H1 (cell line): ENCODE measurements around the gene KSR2. TPM values are rescaled to one million over a fixed set of nuclear protein-coding genes. Genes with fewer than 3 reads are reported as not detected.

Source experiments
- CTCF ChIA-PET: fragments of 300-600 bp; sonication (Branson Sonifier 250); formaldehyde crosslinking; loops from one replicate; lab custom pipeline; 2021; ENCODE audit not compliant: partially characterized antibody; lab: Charles Lee
- POLR2A ChIA-PET: fragments of 300-600 bp; sonication (Branson Sonifier 250); formaldehyde crosslinking; loops from one replicate; lab custom pipeline; 2021; ENCODE audit warnings: inconsistent platforms; ENCODE audit not compliant: partially characterized antibody; lab: Charles Lee
- DNase-seq, 2 experiments: peaks; one replicate each; pipeline versions ENCODE4 v3.0.0 to v3.0.0-alpha.2; 2010 to 2022; ENCODE audit warnings: low spot score in 2 of 2, low read depth in 1 of 2, mixed read lengths in 1 of 2
- FAIRE-seq: peaks from 2 replicates; lab custom pipeline; 2011; peaks lifted over from hg19 to GRCh38; lab: Jason Lieb, UNC
- H2AFZ ChIP-seq: 2 replicates; pipeline ENCODE4 v1.8.1; 2012; ENCODE audit warnings: low read length, inconsistent platforms
- H2AK5ac ChIP-seq: 2 replicates; pipeline ENCODE4 v1.6.1; 2013; ENCODE audit warnings: low read depth, low read length
- H2BK120ac ChIP-seq: replicated peaks from 2 replicates; pipeline ENCODE3; 2013; ENCODE audit warnings: low read depth, low read length, inconsistent platforms
- H2BK12ac ChIP-seq: 2 replicates; pipeline ENCODE4 v1.6.1; 2013; ENCODE audit warnings: low read depth, low read length
- H2BK15ac ChIP-seq: 2 replicates; pipeline ENCODE4 v1.6.1; 2013; ENCODE audit warnings: low read length
- H2BK20ac ChIP-seq: 2 replicates; pipeline ENCODE4 v1.6.1; 2013; ENCODE audit warnings: low read length
- H2BK5ac ChIP-seq: 2 replicates; pipeline ENCODE4 v1.6.1; 2013; ENCODE audit warnings: low read depth, low read length
- H3K14ac ChIP-seq: 2 replicates; pipeline ENCODE4 v1.6.1; 2013; ENCODE audit warnings: inconsistent platforms; ENCODE audit not compliant: insufficient read length
- H3K18ac ChIP-seq: 2 replicates; pipeline ENCODE4 v1.6.1; 2013; ENCODE audit warnings: low read length; ENCODE audit errors: extremely low read depth
- H3K23ac ChIP-seq: 2 replicates; pipeline ENCODE4 v1.6.1; 2013; ENCODE audit warnings: inconsistent platforms; ENCODE audit not compliant: insufficient read length
- H3K23me2 ChIP-seq: 2 replicates; pipeline ENCODE4 v1.6.1; 2013; ENCODE audit warnings: low read depth, low read length
- H3K27ac ChIP-seq: 2 replicates; pipeline ENCODE4 v1.6.1; 2011; ENCODE audit warnings: low read depth, low read length, inconsistent platforms
- H3K27me3 ChIP-seq, 4 experiments: replicated peaks in 1 of 4; 1 replicate in 1 of 4; 2 replicates in 3 of 4; pipeline versions ENCODE4 v1.6.1 to v1.8.1; 2011 to 2013; ENCODE audit warnings: low read length in 3 of 4, mild to moderate bottlenecking in 3 of 4, inconsistent platforms in 2 of 4, mixed read lengths in 2 of 4, moderate library complexity in 1 of 4; ENCODE audit not compliant: control insufficient read depth in 3 of 4, insufficient read depth in 3 of 4; ENCODE audit errors: extremely low read depth in 1 of 4
- H3K36me3 ChIP-seq, 4 experiments: 2 replicates each; pipeline versions ENCODE4 v1.6.1 to v1.8.1; 2011 to 2013; ENCODE audit warnings: mild to moderate bottlenecking in 4 of 4, low read length in 3 of 4, moderate library complexity in 2 of 4, control low read depth in 1 of 4, inconsistent platforms in 1 of 4; ENCODE audit not compliant: insufficient read depth in 4 of 4, control insufficient read depth in 2 of 4
- H3K4ac ChIP-seq: replicated peaks from 2 replicates; pipeline ENCODE3; 2013; ENCODE audit warnings: low read length, low read depth, mixed read lengths, inconsistent platforms; ENCODE audit not compliant: insufficient read length
- H3K4me1 ChIP-seq, 4 experiments: replicated peaks in 1 of 4; 1 replicate in 1 of 4; 2 replicates in 3 of 4; pipeline versions ENCODE4 v1.6.1 to v1.8.1; 2011 to 2013; ENCODE audit warnings: low read length in 3 of 4, inconsistent platforms in 2 of 4, mixed read lengths in 1 of 4; ENCODE audit not compliant: insufficient read depth in 4 of 4, control insufficient read depth in 3 of 4
- H3K4me2 ChIP-seq, 2 experiments: 2 replicates each; pipeline versions ENCODE4 v1.6.1 to v1.8.1; 2011 to 2013; ENCODE audit warnings: low read depth in 2 of 2, low read length in 2 of 2, control low read depth in 1 of 2, inconsistent platforms in 1 of 2, mild to moderate bottlenecking in 1 of 2; ENCODE audit not compliant: insufficient read depth in 1 of 2
- H3K4me3 ChIP-seq, 4 experiments: fragments of 200-600, 300-600 bp in 1 of 4; sonication (generic), shearing (Covaris generic), sonication (Bioruptor Twin) in 1 of 4; 2 replicates each; pipeline versions ENCODE4 v1.5.1 to v1.8.1; 2011 to 2016; ENCODE audit warnings: low read length in 4 of 4, low read depth in 3 of 4, control low read depth in 2 of 4, inconsistent platforms in 2 of 4, mild to moderate bottlenecking in 2 of 4, mixed read lengths in 1 of 4, moderate library complexity in 1 of 4; ENCODE audit not compliant: insufficient read depth in 2 of 4; ENCODE audit errors: extremely low read depth in 1 of 4
- H3K56ac ChIP-seq: replicated peaks from 2 replicates; pipeline ENCODE3; 2013; ENCODE audit warnings: low read depth, mild to moderate bottlenecking, mixed read lengths, low read length, inconsistent platforms; ENCODE audit not compliant: insufficient read length
- H3K79me1 ChIP-seq: 2 replicates; pipeline ENCODE4 v1.6.1; 2013; ENCODE audit warnings: low read depth, low read length, control low read depth
- H3K79me2 ChIP-seq, 2 experiments: 2 replicates each; pipeline versions ENCODE4 v1.6.1 to v1.8.1; 2012 to 2013; ENCODE audit warnings: low read length in 2 of 2, mild to moderate bottlenecking in 2 of 2, inconsistent platforms in 1 of 2; ENCODE audit not compliant: insufficient read depth in 2 of 2, control insufficient read depth in 1 of 2
- H3K9ac ChIP-seq, 4 experiments: replicated peaks in 1 of 4; 1 replicate in 1 of 4; 2 replicates in 3 of 4; pipeline versions ENCODE4 v1.6.1 to v1.8.1; 2011 to 2013; ENCODE audit warnings: low read depth in 3 of 4, low read length in 3 of 4, control low read depth in 2 of 4, mild to moderate bottlenecking in 2 of 4, moderate library complexity in 2 of 4, inconsistent platforms in 1 of 4; ENCODE audit errors: extremely low read depth in 1 of 4
- H3K9me3 ChIP-seq, 2 experiments: 2 replicates each; pipeline versions ENCODE4 v1.6.1 to v1.8.1; 2012 to 2013; ENCODE audit warnings: mild to moderate bottlenecking in 2 of 2, moderate library complexity in 2 of 2, control low read depth in 1 of 2, inconsistent platforms in 1 of 2, low read depth in 1 of 2, low read length in 1 of 2, mixed read lengths in 1 of 2; ENCODE audit not compliant: insufficient read depth in 2 of 2
- H4K20me1 ChIP-seq, 2 experiments: replicated peaks in 1 of 2; 2 replicates each; pipeline versions ENCODE3 to v1.8.1; 2011 to 2013; ENCODE audit warnings: inconsistent platforms in 2 of 2, low read length in 2 of 2, mild to moderate bottlenecking in 1 of 2; ENCODE audit not compliant: insufficient read depth in 2 of 2, control insufficient read depth in 1 of 2
- H4K5ac ChIP-seq: 2 replicates; pipeline ENCODE4 v1.6.1; 2013; ENCODE audit warnings: low read length, low read depth, mixed read lengths, inconsistent platforms; ENCODE audit not compliant: insufficient read length
- H4K8ac ChIP-seq: 2 replicates; pipeline ENCODE4 v1.8.0; 2013; ENCODE audit warnings: mild to moderate bottlenecking, moderate library complexity, low read length, inconsistent platforms; ENCODE audit not compliant: insufficient read depth; ENCODE audit errors: extremely low read depth
- H4K91ac ChIP-seq: replicated peaks from 2 replicates; pipeline ENCODE3; 2013; ENCODE audit warnings: low read length, mixed read lengths, inconsistent platforms; ENCODE audit not compliant: insufficient read length
- BCL11A ChIP-seq, 2 experiments: IDR thresholded peaks; one replicate each; pipeline ENCODE4 v1.6.1; 2011; ENCODE audit warnings: low read depth in 2 of 2, low read length in 2 of 2, mild to moderate bottlenecking in 2 of 2
- CEBPB ChIP-seq: IDR thresholded peaks from 2 replicates; pipeline ENCODE4 v1.6.1; 2012; ENCODE audit warnings: low read depth, low read length
- EGR1 ChIP-seq: IDR thresholded peaks from 2 replicates; pipeline ENCODE4 v1.6.1; 2011; ENCODE audit warnings: low read depth, low read length, borderline replicate concordance
- EP300 ChIP-seq, 2 experiments: IDR thresholded peaks; 1 replicate in 1 of 2; 2 replicates in 1 of 2; pipeline ENCODE4 v1.6.1; 2011 to 2012; ENCODE audit warnings: low read depth in 2 of 2, low read length in 2 of 2, mild to moderate bottlenecking in 2 of 2, borderline replicate concordance in 1 of 2, inconsistent platforms in 1 of 2, moderate library complexity in 1 of 2
- HDAC2 ChIP-seq, 2 experiments: fragments of 300-600 bp in 1 of 2; sonication (generic) in 1 of 2; IDR thresholded peaks; 2 replicates each; pipeline ENCODE4 v1.6.1; 2011 to 2012; ENCODE audit warnings: low read depth in 2 of 2, low read length in 2 of 2, mild to moderate bottlenecking in 2 of 2, moderate library complexity in 2 of 2, borderline replicate concordance in 1 of 2, inconsistent platforms in 1 of 2
- JUN ChIP-seq: IDR thresholded peaks from 2 replicates; pipeline ENCODE4 v1.6.1; 2011; ENCODE audit warnings: low read depth, mild to moderate bottlenecking, improper control_type of control experiment, low read length
- KDM4A ChIP-seq: IDR thresholded peaks from one replicate; pipeline ENCODE4 v1.7.1; 2012; ENCODE audit warnings: low read depth, mild to moderate bottlenecking, moderate library complexity, low read length, inconsistent platforms; ENCODE audit not compliant: severe bottlenecking
- MAFK ChIP-seq: IDR thresholded peaks from 2 replicates; pipeline ENCODE4 v1.6.1; 2012; ENCODE audit warnings: low read depth, mild to moderate bottlenecking, improper control_type of control experiment, low read length
- POLR2AphosphoS5 ChIP-seq: IDR thresholded peaks from 2 replicates; pipeline ENCODE4 v1.6.1; 2011; ENCODE audit warnings: low read depth, low read length
- RAD21 ChIP-seq, 2 experiments: IDR thresholded peaks in 1 of 2; conservative IDR thresholded peaks in 1 of 2; 2 replicates each; pipeline ENCODE4 v1.6.1; 2011; ENCODE audit warnings: low read depth in 2 of 2, low read length in 2 of 2, improper control_type of control experiment in 1 of 2, inconsistent platforms in 1 of 2, mild to moderate bottlenecking in 1 of 2, moderate library complexity in 1 of 2
- RFX5 ChIP-seq: IDR thresholded peaks from 2 replicates; pipeline ENCODE4 v1.6.1; 2011; ENCODE audit warnings: low read depth, low read length, improper control_type of control experiment, borderline replicate concordance
- SAP30 ChIP-seq: fragments of 300-600 bp; sonication (generic); IDR thresholded peaks from 2 replicates; pipeline ENCODE4 v1.7.1; 2012; ENCODE audit warnings: low read length, moderate library complexity, mild to moderate bottlenecking, inconsistent platforms; ENCODE audit not compliant: insufficient read depth, insufficient replicate concordance
- SRF ChIP-seq: IDR thresholded peaks from 2 replicates; pipeline ENCODE4 v1.6.1; 2011; ENCODE audit warnings: mild to moderate bottlenecking, low read depth, low read length, moderate library complexity
- WGBS, 2 experiments: shearing (Covaris generic) in 1 of 2; methylation state at CpG; one replicate each; pipeline versions ENCODE4 v1.1.6 to v1.1.7; 2013 to 2015; ENCODE audit warnings: low lambda C conversion rate in 2 of 2, mixed read lengths in 2 of 2, inconsistent platforms in 1 of 2, low coverage in 1 of 2, missing lambda C conversion rate in 1 of 2; ENCODE audit not compliant: insufficient replicate concordance in 2 of 2, insufficient coverage in 1 of 2, insufficient read length in 1 of 2; ENCODE audit errors: extremely low coverage in 1 of 2, missing lambda C conversion rate in 1 of 2; 5-methylcytosine and 5-hydroxymethylcytosine counted together
- polyA plus RNA-seq, 7 experiments: library from polyadenylated mRNA; depleted of rRNA in 3 of 7; stranded (reverse) in 5 of 7; unstranded in 2 of 7; fragments of >200 nt in 5 of 7; fragments of 200-250 nt in 2 of 7; gene quantifications; 1 replicate in 5 of 7; 2 replicates in 1 of 7; 4 replicates in 1 of 7; pipeline versions ENCODE4 v1.2.1 to v1.2.3, GENCODE V29; 2011 to 2013; ENCODE audit warnings: missing spikeins in 2 of 7, mixed read lengths in 2 of 7
- total RNA-seq: library from RNA; stranded (reverse); fragmentation: NEBNext Ultra II Directional; extraction: Animal tissue kit (Norgen Biotek cat#: 25700); gene quantifications from 2 replicates; pipeline ENCODE4 v1.2.1, GENCODE V29; 2021

Gene KSR2
- total and polyA plus RNA-seq, 2 of the 8 experiments (the other 6 are each of a cell fraction or from before 2014, with no cell fraction given), result 0.74 to 2.2 TPM

DNA sequence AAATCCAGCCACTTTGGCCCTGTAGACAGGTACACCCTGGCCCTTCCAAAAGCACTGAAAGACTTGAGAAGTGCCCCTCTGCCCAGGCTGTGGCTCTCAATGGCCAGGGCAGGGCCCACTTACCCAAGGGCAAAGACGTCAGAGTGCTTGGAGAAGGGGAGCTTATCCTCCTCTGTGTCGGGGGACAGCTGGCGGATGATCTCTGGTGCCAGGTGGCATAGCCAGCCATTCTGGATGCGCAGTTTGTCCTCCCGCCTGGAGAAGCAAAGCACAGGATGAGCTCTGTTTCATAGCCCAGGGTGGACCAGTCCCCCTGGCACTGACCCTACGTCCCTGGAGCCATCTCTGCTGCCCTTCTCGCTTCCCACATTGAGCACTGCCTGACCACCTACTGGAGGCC lies 492.4 kb downstream of the KSR2 start:
- no peak overlapping the region for H2AFZ ChIP-seq
- no peak for FAIRE-seq
- POLR2A ChIA-PET, result no interaction called here
- TF ChIP-seq RAD21 (IDR thresholded peaks at IDR 0.05 in 1 of 2, conservative IDR thresholded peaks at IDR 0.05 in 1 of 2; ENCODE audit: low read depth in 2 of 2, low read length in 2 of 2) (no peak), MAFK (no peak), SAP30 (no peak), EGR1 (no peak), EP300 (IDR thresholded peaks at IDR 0.05; ENCODE audit: borderline replicate concordance in 1 of 2, low read depth in 2 of 2, low read length in 2 of 2) (no peak), HDAC2 (IDR thresholded peaks at IDR 0.05; ENCODE audit: borderline replicate concordance in 1 of 2, low read depth in 2 of 2, low read length in 2 of 2) (no peak), BCL11A (IDR thresholded peaks at IDR 0.05; ENCODE audit: low read depth in 2 of 2, low read length in 2 of 2) (no peak), RFX5 (no peak), KDM4A (no peak), SRF (no peak), JUN (no peak), POLR2AphosphoS5 (no peak), CEBPB (no peak)

More for the DNA sequence above, 492.4 kb downstream of the KSR2 start:
- H3K4me1 ChIP-seq, result peaks cover 0 to 3% (median 0%) of the 10 kb centered on the region in 4 experiments; a peak in 3 of 7 replicates
- H3K9ac ChIP-seq, result no peak overlapping the region
- no peak overlapping the region for H3K14ac ChIP-seq
- no peak overlapping the region for H3K18ac ChIP-seq
- no peak overlapping the region for H2BK5ac ChIP-seq
- H2BK12ac ChIP-seq, result no peak overlapping the region
- H3K9me3 ChIP-seq, result peaks cover 0 to under 1% of the 10 kb centered on the region in 2 experiments; a peak in 1 of 4 replicates
- 0 out of 2 replicates have a peak, but pooled peaks cover 2% of the 10 kb centered on the region for H3K23me2 ChIP-seq
- DNase-seq, result no peak
- H3K4me2 ChIP-seq, result no peak overlapping the region
- CTCF ChIA-PET, result interaction anchor here (1.4 to 2.0 kb wide), 3 partner anchors 110 to 113 kb away, joined by 3 to 8 read pairs (median 3); no protein-coding TSS in a partner anchor
- no peak overlapping the region for H3K4me3 ChIP-seq
- no peaks in the 10 kb centered on the region for H3K79me2 ChIP-seq
- H3K27ac ChIP-seq, result no peak overlapping the region
- no peak overlapping the region for H3K23ac ChIP-seq
- H3K27me3 ChIP-seq, result no peaks in the 10 kb centered on the region
- no peak overlapping the region for H4K5ac ChIP-seq
- H3K56ac ChIP-seq, result no peak overlapping the region
- no peak overlapping the region for H2BK15ac ChIP-seq
- H3K4ac ChIP-seq, result no peak overlapping the region
- H3K79me1 ChIP-seq, result no peaks in the 10 kb centered on the region
- no peak overlapping the region for H2AK5ac ChIP-seq
- 87% methylated on average over 7 of the region's 7 CpGs; no CpG with 5 or more reads in 1 of the 2 experiments for whole genome bisulfite sequencing, 2 experiments
- H4K8ac ChIP-seq, result no peak overlapping the region
- no peak overlapping the region for H4K91ac ChIP-seq
- H2BK120ac ChIP-seq, result no peak overlapping the region
- no peaks in the 10 kb centered on the region for H3K36me3 ChIP-seq
- no peaks in the 10 kb centered on the region for H4K20me1 ChIP-seq
- H2BK20ac ChIP-seq, result no peak overlapping the region
